HEK293 (cell line): ENCODE data around the gene FMNL3.

Experiments
- CTCF ChIA-PET: fragments of 350-600 bp; formaldehyde crosslinking; extraction: SDS; loops from one replicate; lab custom pipeline; 2021; ENCODE audit warnings: antibody characterized with exemption; lab: Yijun Ruan, JAX
- POLR2A ChIA-PET: fragments of 300-600 bp; formaldehyde crosslinking; extraction: SDS; loops from one replicate; lab custom pipeline; 2020; ENCODE audit warnings: antibody characterized with exemption, inconsistent platforms; lab: Yijun Ruan, JAX
- H3K27ac ChIP-seq: fragments of 200-500 bp; sonication (Bioruptor generic); 2 replicates; pipeline ENCODE4 v1.5.1; 2014; ENCODE audit warnings: low read depth, low read length, control low read depth, inconsistent platforms; ENCODE audit errors: extremely low read depth
- H3K36me3 ChIP-seq, 2 experiments: fragments of 200-500 bp in 1 of 2; sonication (Bioruptor generic) in 1 of 2; 1 replicate in 1 of 2; 2 replicates in 1 of 2; pipeline ENCODE4 v1.5.1; 2014 to 2017; ENCODE audit warnings: inconsistent platforms in 2 of 2, low read length in 2 of 2; ENCODE audit not compliant: control insufficient read depth in 2 of 2, insufficient read depth in 1 of 2
- H3K4me1 ChIP-seq: fragments of 200-500 bp; sonication (Bioruptor generic); 2 replicates; pipeline ENCODE4 v1.5.1; 2014; ENCODE audit warnings: mild to moderate bottlenecking, low read length, inconsistent platforms; ENCODE audit not compliant: control insufficient read depth, insufficient read depth
- H3K4me3 ChIP-seq: 2 replicates; pipeline ENCODE4 v1.5.1; 2011; ENCODE audit warnings: low read depth, mild to moderate bottlenecking, control low read depth, low read length, moderate library complexity
- H3K9me3 ChIP-seq: fragments of 200-500 bp; sonication (Bioruptor generic); 2 replicates; pipeline ENCODE4 v1.5.1; 2014; ENCODE audit warnings: low read depth, low read length, inconsistent platforms; ENCODE audit not compliant: control insufficient read depth, insufficient read depth
- GLI4 ChIP-seq: fragments of 450-650 bp; formaldehyde crosslinking; IDR thresholded peaks from 2 replicates; pipeline ENCODE4 v1.5.1; 2016; ENCODE audit warnings: missing biosample characterization, missing genetic modification characterization
- GLIS1 ChIP-seq: fragments of 450-650 bp; formaldehyde crosslinking; IDR thresholded peaks from 2 replicates; pipeline ENCODE4 v1.5.1; 2016; ENCODE audit warnings: missing biosample characterization, missing genetic modification characterization
- GLIS2 ChIP-seq: fragments of 450-650 bp; formaldehyde crosslinking; IDR thresholded peaks from 2 replicates; pipeline ENCODE4 v1.5.1; 2016; ENCODE audit warnings: missing biosample characterization, missing genetic modification characterization
- HOXD13 ChIP-seq: sonication (generic); formaldehyde crosslinking; IDR thresholded peaks from 2 replicates; pipeline ENCODE4 v1.8.0; 2022; ENCODE audit warnings: missing genetic modification reagents, borderline replicate concordance
- KLF7 ChIP-seq: fragments of 450-650 bp; formaldehyde crosslinking; IDR thresholded peaks from 2 replicates; pipeline ENCODE4 v1.5.1; 2016; ENCODE audit warnings: missing biosample characterization, missing genetic modification characterization, borderline replicate concordance
- KLF8 ChIP-seq: fragments of 450-650 bp; formaldehyde crosslinking; IDR thresholded peaks from 2 replicates; pipeline ENCODE4 v1.5.1; 2016; ENCODE audit warnings: missing biosample characterization, missing genetic modification characterization
- OVOL3 ChIP-seq: fragments of 450-650 bp; formaldehyde crosslinking; IDR thresholded peaks from 2 replicates; pipeline ENCODE4 v1.5.1; 2016; ENCODE audit warnings: missing biosample characterization, missing genetic modification characterization
- PRDM1 ChIP-seq: fragments of 450-650 bp; formaldehyde crosslinking; IDR thresholded peaks from 2 replicates; pipeline ENCODE4; 2016; ENCODE audit warnings: missing biosample characterization, missing genetic modification characterization
- SCRT2 ChIP-seq: fragments of 450-650 bp; formaldehyde crosslinking; IDR thresholded peaks from 2 replicates; pipeline ENCODE4 v1.5.1; 2016; ENCODE audit warnings: missing biosample characterization, missing genetic modification characterization
- SP7 ChIP-seq: fragments of 450-650 bp; formaldehyde crosslinking; IDR thresholded peaks from 2 replicates; pipeline ENCODE4 v1.5.1; 2016; ENCODE audit warnings: missing biosample characterization, missing genetic modification characterization
- WT1 ChIP-seq: fragments of 450-650 bp; formaldehyde crosslinking; IDR thresholded peaks from 2 replicates; pipeline ENCODE4 v1.5.1; 2016; ENCODE audit warnings: missing biosample characterization, missing genetic modification characterization
- YY2 ChIP-seq: fragments of 450-650 bp; formaldehyde crosslinking; IDR thresholded peaks from 2 replicates; pipeline ENCODE4 v1.5.1; 2016; ENCODE audit warnings: missing biosample characterization, missing genetic modification characterization
- ZBTB1 ChIP-seq: fragments of 450-650 bp; formaldehyde crosslinking; IDR thresholded peaks from 2 replicates; pipeline ENCODE4 v1.5.1; 2016; ENCODE audit warnings: missing biosample characterization, missing genetic modification characterization
- ZBTB6 ChIP-seq: fragments of 450-650 bp; formaldehyde crosslinking; IDR thresholded peaks from 2 replicates; pipeline ENCODE4 v1.5.1; 2017; ENCODE audit warnings: missing biosample characterization, missing genetic modification characterization
- ZNF10 ChIP-seq: fragments of 450-650 bp; formaldehyde crosslinking; IDR thresholded peaks from 2 replicates; pipeline ENCODE4 v1.5.1; 2017; ENCODE audit warnings: missing biosample characterization, missing genetic modification characterization
- ZNF157 ChIP-seq: fragments of 450-650 bp; formaldehyde crosslinking; IDR thresholded peaks from 2 replicates; pipeline ENCODE4 v1.5.1; 2016; ENCODE audit warnings: missing biosample characterization, missing genetic modification characterization
- ZNF214 ChIP-seq: fragments of 450-650 bp; formaldehyde crosslinking; IDR thresholded peaks from 2 replicates; pipeline ENCODE4 v1.5.1; 2017; ENCODE audit warnings: missing biosample characterization, mild to moderate bottlenecking, missing genetic modification characterization, borderline replicate concordance
- ZNF335 ChIP-seq: fragments of 450-650 bp; formaldehyde crosslinking; conservative IDR thresholded peaks from 2 replicates; pipeline ENCODE4 v1.5.1; 2016; ENCODE audit warnings: missing biosample characterization, missing genetic modification characterization
- ZNF362 ChIP-seq: fragments of 450-650 bp; formaldehyde crosslinking; IDR thresholded peaks from 2 replicates; pipeline ENCODE4 v1.5.1; 2016; ENCODE audit warnings: missing biosample characterization, missing genetic modification characterization
- ZNF391 ChIP-seq: fragments of 450-650 bp; formaldehyde crosslinking; IDR thresholded peaks from 2 replicates; pipeline ENCODE4 v1.5.1; 2016; ENCODE audit warnings: low read depth, missing biosample characterization, missing genetic modification characterization, borderline replicate concordance
- ZNF398 ChIP-seq: fragments of 450-650 bp; formaldehyde crosslinking; IDR thresholded peaks from 2 replicates; pipeline ENCODE4 v1.5.1; 2017; ENCODE audit warnings: missing biosample characterization, missing genetic modification characterization
- ZNF48 ChIP-seq: fragments of 450-650 bp; formaldehyde crosslinking; IDR thresholded peaks from 2 replicates; pipeline ENCODE4 v1.5.1; 2016; ENCODE audit warnings: missing biosample characterization, missing genetic modification characterization
- ZNF488 ChIP-seq: fragments of 450-650 bp; formaldehyde crosslinking; IDR thresholded peaks from 2 replicates; pipeline ENCODE4 v1.5.1; 2016; ENCODE audit warnings: missing biosample characterization, missing genetic modification characterization
- ZNF529 ChIP-seq: fragments of 450-650 bp; formaldehyde crosslinking; IDR thresholded peaks from 2 replicates; pipeline ENCODE4 v1.5.1; 2017; ENCODE audit warnings: missing genetic modification characterization, missing biosample characterization; ENCODE audit not compliant: insufficient replicate concordance
- ZNF580 ChIP-seq: fragments of 450-650 bp; formaldehyde crosslinking; IDR thresholded peaks from 2 replicates; pipeline ENCODE4 v1.5.1; 2016; ENCODE audit warnings: missing biosample characterization, missing genetic modification characterization
- ZNF600 ChIP-seq: fragments of 450-650 bp; formaldehyde crosslinking; IDR thresholded peaks from 2 replicates; pipeline ENCODE4 v1.5.1; 2016; ENCODE audit warnings: missing biosample characterization, missing genetic modification characterization
- ZNF645 ChIP-seq: fragments of 450-650 bp; formaldehyde crosslinking; IDR thresholded peaks from 2 replicates; pipeline ENCODE4; 2016; ENCODE audit warnings: missing biosample characterization, missing genetic modification characterization
- ZNF660 ChIP-seq: fragments of 450-650 bp; IDR thresholded peaks from 2 replicates; pipeline ENCODE4 v1.5.1; 2018; ENCODE audit warnings: missing biosample characterization, mild to moderate bottlenecking, missing genetic modification characterization
- ZNF707 ChIP-seq: fragments of 450-650 bp; formaldehyde crosslinking; IDR thresholded peaks from 2 replicates; pipeline ENCODE4 v1.5.1; 2016; ENCODE audit warnings: missing biosample characterization, missing genetic modification characterization

FMNL3 gene

GRCh38 chr12:49631336-49631907 is 75.8 kb downstream of the FMNL3 start:
- Histone ChIP-seq H3K9me3 (no peaks in the 10 kb centered on the region), H3K4me3 (no peak overlapping the region), H3K36me3 (peaks cover 0 to 21% of the 10 kb centered on the region in 2 experiments; a peak in 1 of 3 replicates), H3K27ac (no peak overlapping the region), H3K4me1 (no peaks in the 10 kb centered on the region)
- CTCF ChIA-PET, result interaction anchor here (0.5 to 2.2 kb wide), 4 partner anchors 8 to 284 kb away, joined by 3 to 8 read pairs (median 4); partner anchors contain the start of gene PRPF40B
- TF ChIP-seq ZNF645 (tag by site-specific recombination), result no peak
- TF ChIP-seq ZNF362 (tag by site-specific recombination), result no peak
- TF ChIP-seq ZNF10 (tag by site-specific recombination), result no peak
- no peak for TF ChIP-seq ZBTB1 (tag by site-specific recombination)
- no peak for TF ChIP-seq SCRT2 (tag by site-specific recombination)
- no peak for TF ChIP-seq KLF7 (tag by site-specific recombination)
- no peak for TF ChIP-seq ZNF157
- TF ChIP-seq ZNF600 (tag by site-specific recombination), result no peak
- no peak for TF ChIP-seq ZBTB6
- TF ChIP-seq OVOL3 (tag by site-specific recombination), result no peak
- TF ChIP-seq GLI4 (tag by site-specific recombination), result no peak
- 0 out of 2 replicates have a peak, but pooled peaks have one; percentile 13 for TF ChIP-seq GLIS2 (tag by site-specific recombination)
- TF ChIP-seq GLIS1 (tag by site-specific recombination), result peak; percentile 81
- peak; percentile 28; the same call in 1 of the 2 replicates for TF ChIP-seq ZNF398 (tag by site-specific recombination)
- POLR2A ChIA-PET, result no interaction called here

- H3K4me1 ChIP-seq, result no peaks in the 10 kb centered on the region
- H3K36me3 ChIP-seq, result peaks cover 0 to 5% of the 10 kb centered on the region in 2 experiments; a peak in 1 of 3 replicates
- no peak overlapping the region for H3K4me3 ChIP-seq
- POLR2A ChIA-PET, result no interaction called here
- CTCF ChIA-PET, result interaction anchor here (0.5 to 1.3 kb wide), 4 partner anchors 8 to 341 kb away, joined by 3 read pairs; no protein-coding TSS in a partner anchor
- H3K27ac ChIP-seq, result no peak overlapping the region
- no peaks in the 10 kb centered on the region for H3K9me3 ChIP-seq
- TF ChIP-seq ZNF600 (tag by site-specific recombination) (0 out of 2 replicates have a peak, but pooled peaks have one; percentile 16), SP7 (tag by site-specific recombination) (0 out of 2 replicates have a peak, but pooled peaks have one; percentile 26), ZNF391 (no peak), HOXD13 (CRISPR knock-in tag) (no peak), ZNF214 (tag by site-specific recombination) (no peak), ZNF660 (tag by site-specific recombination) (0 out of 2 replicates have a peak, but pooled peaks have one; percentile 27), ZNF48 (no peak), ZNF335 (tag by site-specific recombination) (peak; percentile 31; the same call in 1 of the 2 replicates), ZNF529 (tag by site-specific recombination) (no peak), KLF8 (peak; percentile 15; the same call in 1 of the 2 replicates), YY2 (tag by site-specific recombination) (peak; percentile 27; the same call in 1 of the 2 replicates), ZNF707 (tag by site-specific recombination) (no peak), WT1 (peak; percentile 45; the same call in 1 of the 2 replicates), PRDM1 (tag by site-specific recombination) (peak; percentile 80), ZNF580 (tag by site-specific recombination) (no peak), ZNF488 (tag by site-specific recombination) (no peak)
These were observed 79.3 kb downstream of the FMNL3 start for GRCh38 chr12:49627752-49628360.
